Upper lobe of left lung (tissue), 6 donors: Measurements from ENCODE around the gene XKR7. TPM values are rescaled to one million over a fixed set of nuclear protein-coding genes. Genes with fewer than 3 reads are reported as not detected.

Source experiments
- ATAC-seq, 2 donors: fragments of 200-7000 bp; cut with Tn5 transposase; one replicate each; pipeline ENCODE4 v1.9.1; 2022; ENCODE audit warnings: mild to moderate bottlenecking in 2 of 2, moderate library complexity in 2 of 2; ENCODE audit not compliant: low FRiP score in 2 of 2
- DNase-seq, 2 donors: peaks; one replicate each; pipeline ENCODE4 v3.0.0-alpha.2; 2019 to 2020
- H3K27ac ChIP-seq, 4 donors: fragments of 200-600 bp; sonication (generic); one replicate each; pipeline ENCODE4 v1.5.1; 2016 to 2019
- H3K27me3 ChIP-seq, 4 donors: fragments of 200-600 bp; sonication (generic); one replicate each; pipeline ENCODE4 v1.5.1; 2017 to 2019
- H3K36me3 ChIP-seq, 4 donors: fragments of 200-600 bp; sonication (generic); one replicate each; pipeline ENCODE4 v1.5.1; 2016 to 2019
- H3K4me1 ChIP-seq, 4 donors: fragments of 200-600 bp; sonication (generic); one replicate each; pipeline ENCODE4 v1.5.1; 2018 to 2019
- H3K4me3 ChIP-seq, 4 donors: fragments of 200-600 bp; sonication (generic); one replicate each; pipeline ENCODE4 v1.5.1; 2017 to 2019; ENCODE audit warnings: mild to moderate bottlenecking in 2 of 4, moderate library complexity in 1 of 4
- H3K9me3 ChIP-seq, 4 donors: fragments of 200-600 bp; sonication (generic); one replicate each; pipeline ENCODE4 v1.5.1; 2018 to 2019
- EP300 ChIP-seq, 4 donors: sonication (generic); formaldehyde crosslinking; IDR thresholded peaks; one replicate each; pipeline ENCODE4 v1.5.1; 2017; ENCODE audit warnings: antibody characterized with exemption in 4 of 4, control low read depth in 2 of 4
- POLR2A ChIP-seq, 4 donors: fragments of 450-650 bp; IDR thresholded peaks; one replicate each; pipeline ENCODE4 v1.5.1; 2016 to 2017; ENCODE audit warnings: antibody characterized with exemption in 4 of 4, mild to moderate bottlenecking in 2 of 4
- POLR2AphosphoS5 ChIP-seq, 2 donors: sonication (generic); formaldehyde crosslinking; IDR thresholded peaks; one replicate each; pipeline ENCODE4 v1.5.1; 2017; ENCODE audit warnings: antibody characterized with exemption in 2 of 2
- WGBS, 2 donors: methylation state at CpG; one replicate each; pipeline ENCODE4 v1.1.5; 2017 to 2018; 5-methylcytosine and 5-hydroxymethylcytosine counted together
- total RNA-seq, 6 donors: library from RNA; depleted of rRNA in 4 of 6; stranded (reverse); fragments of >200 nt in 4 of 6; gene quantifications; one replicate each; pipeline versions ENCODE4 v1.1.0 to v1.2.1, GENCODE V29; 2016 to 2021
- TF ChIP-seq, protein P1 (sequence below), 6 experiments: fragments of 450-650 bp in 4 of 6; fragments of 200-600 bp in 2 of 6; sonication (generic) in 2 of 6; IDR thresholded peaks; one replicate each; pipeline ENCODE4 v1.5.1; 2016 to 2019; ENCODE audit warnings: antibody characterized with exemption in 6 of 6
- donor health status: DM: no; HTN: no; CAD: no; lungs with moderate emphysema.
- donor health status: DM: no; HTN: yes; CAD: no; lungs with severe emphysema.

Gene XKR7
- total RNA-seq, 6 donors from 2014 or later = under 0.01 to 0.07 (median 0.06) TPM; not detected in 3

DNA sequence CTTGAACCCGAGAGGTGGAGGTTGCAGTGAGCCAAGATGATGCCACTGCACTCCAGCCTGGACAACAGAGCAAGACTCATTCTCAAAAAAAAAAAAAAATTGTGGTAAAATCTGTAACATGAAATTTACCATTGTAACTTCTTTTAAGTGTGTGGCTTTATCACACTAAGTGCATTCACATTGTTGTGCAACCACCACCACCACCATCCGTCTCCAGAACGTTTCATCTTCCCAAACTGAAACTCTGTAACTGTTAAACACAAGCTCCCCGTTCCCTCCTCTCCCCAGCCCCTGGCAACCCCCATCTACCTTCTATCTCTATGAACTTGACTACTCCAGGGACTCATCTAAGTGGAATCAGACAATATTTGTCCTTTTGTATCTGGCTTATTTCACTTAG lies 45.8 kb upstream of the XKR7 start:
- no peaks in the 10 kb centered on the region for H3K4me1 ChIP-seq
- ATAC-seq (no peak), DNase-seq (no peak)
- no peaks in the 10 kb centered on the region for H3K9me3 ChIP-seq
- no peak overlapping the region for H3K27ac ChIP-seq
- no peaks in the 10 kb centered on the region for H3K27me3 ChIP-seq
- WGBS, 2 donors = 51 to 63% methylated on average over 4 of the region's 4 CpGs
- no peaks in the 10 kb centered on the region for H3K36me3 ChIP-seq
- TF ChIP-seq, protein P1, sequence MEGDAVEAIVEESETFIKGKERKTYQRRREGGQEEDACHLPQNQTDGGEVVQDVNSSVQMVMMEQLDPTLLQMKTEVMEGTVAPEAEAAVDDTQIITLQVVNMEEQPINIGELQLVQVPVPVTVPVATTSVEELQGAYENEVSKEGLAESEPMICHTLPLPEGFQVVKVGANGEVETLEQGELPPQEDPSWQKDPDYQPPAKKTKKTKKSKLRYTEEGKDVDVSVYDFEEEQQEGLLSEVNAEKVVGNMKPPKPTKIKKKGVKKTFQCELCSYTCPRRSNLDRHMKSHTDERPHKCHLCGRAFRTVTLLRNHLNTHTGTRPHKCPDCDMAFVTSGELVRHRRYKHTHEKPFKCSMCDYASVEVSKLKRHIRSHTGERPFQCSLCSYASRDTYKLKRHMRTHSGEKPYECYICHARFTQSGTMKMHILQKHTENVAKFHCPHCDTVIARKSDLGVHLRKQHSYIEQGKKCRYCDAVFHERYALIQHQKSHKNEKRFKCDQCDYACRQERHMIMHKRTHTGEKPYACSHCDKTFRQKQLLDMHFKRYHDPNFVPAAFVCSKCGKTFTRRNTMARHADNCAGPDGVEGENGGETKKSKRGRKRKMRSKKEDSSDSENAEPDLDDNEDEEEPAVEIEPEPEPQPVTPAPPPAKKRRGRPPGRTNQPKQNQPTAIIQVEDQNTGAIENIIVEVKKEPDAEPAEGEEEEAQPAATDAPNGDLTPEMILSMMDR (IDR thresholded peaks at IDR 0.05) = no peak
- TF ChIP-seq EP300 (IDR thresholded peaks at IDR 0.05) = no peak
- no peak for TF ChIP-seq POLR2AphosphoS5 (IDR thresholded peaks at IDR 0.05)
- no peak for TF ChIP-seq POLR2A (IDR thresholded peaks at IDR 0.05)
- H3K4me3 ChIP-seq = no peak overlapping the region

- Histone ChIP-seq H3K4me1 (no peaks in the 10 kb centered on the region), H3K27me3 (no peaks in the 10 kb centered on the region), H3K9me3 (no peaks in the 10 kb centered on the region), H3K4me3 (no peak overlapping the region), H3K27ac (no peak overlapping the region), H3K36me3 (no peaks in the 10 kb centered on the region)
- 84 to 88% methylated on average over 4 of the region's 4 CpGs for WGBS, 2 donors
- no peak for DNase-seq
- no peak for ATAC-seq
- no peak for TF ChIP-seq POLR2A (IDR thresholded peaks at IDR 0.05)
Observed at GRCh38 chr20:31922588-31922987, 45.4 kb upstream of the XKR7 start.

GRCh38 chr20:31923388-31924331 lies 44.3 kb upstream of the XKR7 start:
- Histone ChIP-seq H3K27me3 (no peaks in the 10 kb centered on the region), H3K4me3 (no peak overlapping the region), H3K36me3 (no peaks in the 10 kb centered on the region), H3K9me3 (no peaks in the 10 kb centered on the region), H3K4me1 (no peaks in the 10 kb centered on the region), H3K27ac (no peak overlapping the region)
- WGBS, 2 donors = 47 to 55% methylated on average over 9 to 13 of the region's 13 CpGs
- ATAC-seq = no peak
- no peak for DNase-seq
- TF ChIP-seq, protein P1 (IDR thresholded peaks at IDR 0.05) = no peak
- TF ChIP-seq EP300 (IDR thresholded peaks at IDR 0.05) (no peak), POLR2AphosphoS5 (IDR thresholded peaks at IDR 0.05) (no peak), POLR2A (IDR thresholded peaks at IDR 0.05) (no peak)

GRCh38 chr20:31924561-31924960 lies 43.4 kb upstream of the XKR7 start:
- WGBS, 2 donors = 90 to 91% methylated on average over 8 of the region's 8 CpGs
- DNase-seq = no peak
- Histone ChIP-seq H3K27me3 (no peaks in the 10 kb centered on the region), H3K9me3 (no peaks in the 10 kb centered on the region), H3K4me1 (no peaks in the 10 kb centered on the region), H3K4me3 (no peak overlapping the region), H3K27ac (no peak overlapping the region), H3K36me3 (no peaks in the 10 kb centered on the region)
- ATAC-seq = no peak
- TF ChIP-seq POLR2AphosphoS5 (IDR thresholded peaks at IDR 0.05) (no peak), EP300 (IDR thresholded peaks at IDR 0.05) (no peak), POLR2A (IDR thresholded peaks at IDR 0.05) (no peak)
- TF ChIP-seq, protein P1 (IDR thresholded peaks at IDR 0.05) = no peak

GRCh38 chr20:31925631-31926030 lies 42.3 kb upstream of the XKR7 start:
- no peaks in the 10 kb centered on the region for H3K4me1 ChIP-seq
- H3K27me3 ChIP-seq = no peaks in the 10 kb centered on the region
- H3K27ac ChIP-seq = no peak overlapping the region
- ATAC-seq (no peak), DNase-seq (no peak)
- TF ChIP-seq EP300 (IDR thresholded peaks at IDR 0.05) (no peak), POLR2AphosphoS5 (IDR thresholded peaks at IDR 0.05) (no peak), POLR2A (IDR thresholded peaks at IDR 0.05) (no peak)
- TF ChIP-seq, protein P1 (IDR thresholded peaks at IDR 0.05) = no peak
- H3K4me3 ChIP-seq = no peak overlapping the region
- H3K36me3 ChIP-seq = no peaks in the 10 kb centered on the region
- WGBS, 2 donors = 67 to 72% methylated on average over 9 of the region's 9 CpGs
- no peaks in the 10 kb centered on the region for H3K9me3 ChIP-seq
